ENCODE results near the gene CPLX1. TPM values are rescaled to one million over a fixed set of nuclear protein-coding genes. Genes with fewer than 3 reads are reported as not detected.

CPLX1 gene
- total RNA-seq, 4 donors from 2014 or later: 0.38 to 0.44 TPM; not detected in 2

DNA sequence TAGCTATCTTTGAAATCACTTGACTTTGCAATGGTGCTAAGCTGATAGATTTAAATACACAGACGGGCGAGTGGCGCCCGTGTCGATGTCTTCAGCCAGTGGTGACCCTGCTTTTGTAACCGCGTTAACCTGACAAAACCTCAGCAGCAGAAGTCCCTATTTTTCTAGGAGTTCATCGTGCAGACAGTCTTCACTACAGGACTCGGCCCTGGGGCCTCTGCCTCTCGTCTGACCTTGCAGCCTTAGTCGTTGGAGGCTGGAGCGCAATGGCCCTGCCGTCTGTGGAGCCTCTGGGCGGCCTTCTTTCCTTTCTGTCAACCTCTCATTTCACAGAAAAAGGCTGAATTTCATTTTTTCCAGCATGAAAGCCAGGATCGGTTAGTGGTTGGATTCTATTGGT lies 57.9 kb downstream of the CPLX1 start:
- no peak for TF ChIP-seq CTCF (IDR thresholded peaks at IDR 0.05)
- no peak for TF ChIP-seq POLR2AphosphoS5 (IDR thresholded peaks at IDR 0.05)
- no peak for TF ChIP-seq EP300 (IDR thresholded peaks at IDR 0.05)
- TF ChIP-seq POLR2A (IDR thresholded peaks at IDR 0.05): no peak
- H3K27me3 ChIP-seq: no peaks in the 10 kb centered on the region
- no peak for DNase-seq (ENCODE audit: low spot score in 2 of 2)
- H3K27ac ChIP-seq: no peak overlapping the region
- H3K36me3 ChIP-seq: peaks cover 78% of the 10 kb centered on the region
- H3K9me3 ChIP-seq: no peaks in the 10 kb centered on the region
- H3K4me3 ChIP-seq: no peak overlapping the region
- H3K4me1 ChIP-seq: peaks cover 24% of the 10 kb centered on the region
- 91% methylated on average over 15 of the region's 15 CpGs for WGBS

- DNase-seq (ENCODE audit: low spot score in 2 of 2): no peak
- H3K27me3 ChIP-seq: no peaks in the 10 kb centered on the region
- 67% methylated on average over 21 of the region's 21 CpGs for WGBS
- H3K27ac ChIP-seq: no peak overlapping the region
- H3K9me3 ChIP-seq: no peaks in the 10 kb centered on the region
- peaks cover 86% of the 10 kb centered on the region for H3K36me3 ChIP-seq
- H3K4me3 ChIP-seq: no peak overlapping the region
- TF ChIP-seq CTCF (IDR thresholded peaks at IDR 0.05): no peak
- no peak for TF ChIP-seq POLR2A (IDR thresholded peaks at IDR 0.05)
- no peak for TF ChIP-seq EP300 (IDR thresholded peaks at IDR 0.05)
- TF ChIP-seq POLR2AphosphoS5 (IDR thresholded peaks at IDR 0.05): no peak
- H3K4me1 ChIP-seq: peaks cover 13% of the 10 kb centered on the region
Measured at GRCh38 chr4:766559-767283, 59.2 kb downstream of the CPLX1 start.

DNA sequence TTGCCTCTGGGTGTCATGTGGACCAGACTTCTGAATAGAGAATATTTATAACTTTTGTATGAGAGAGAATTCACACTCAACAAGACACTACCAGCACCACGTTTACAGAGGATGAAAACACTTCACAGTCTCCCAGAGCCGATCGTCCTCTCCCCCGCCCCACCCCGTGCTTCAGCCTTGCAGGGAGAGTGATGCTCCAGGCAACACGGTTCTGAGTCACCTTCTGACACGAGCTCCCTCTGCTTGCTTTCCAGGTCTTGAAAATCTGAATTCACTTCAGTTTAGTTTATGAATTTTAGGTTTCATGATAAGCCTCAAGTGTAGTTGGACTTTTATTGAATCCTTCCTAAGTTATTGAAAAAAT lies 59.8 kb downstream of the CPLX1 start:
- H3K27me3 ChIP-seq: no peaks in the 10 kb centered on the region
- H3K4me3 ChIP-seq: no peak overlapping the region
- no peak overlapping the region for H3K27ac ChIP-seq
- no peak for TF ChIP-seq CTCF (IDR thresholded peaks at IDR 0.05)
- no peak for TF ChIP-seq POLR2A (IDR thresholded peaks at IDR 0.05)
- no peak for TF ChIP-seq POLR2AphosphoS5 (IDR thresholded peaks at IDR 0.05)
- no peak for TF ChIP-seq EP300 (IDR thresholded peaks at IDR 0.05)
- DNase-seq (ENCODE audit: low spot score in 2 of 2): no peak
- peaks cover 87% of the 10 kb centered on the region for H3K36me3 ChIP-seq
- WGBS: 50% methylated on average over 7 of the region's 7 CpGs
- peaks cover 11% of the 10 kb centered on the region for H3K4me1 ChIP-seq
- H3K9me3 ChIP-seq: no peaks in the 10 kb centered on the region

DNA sequence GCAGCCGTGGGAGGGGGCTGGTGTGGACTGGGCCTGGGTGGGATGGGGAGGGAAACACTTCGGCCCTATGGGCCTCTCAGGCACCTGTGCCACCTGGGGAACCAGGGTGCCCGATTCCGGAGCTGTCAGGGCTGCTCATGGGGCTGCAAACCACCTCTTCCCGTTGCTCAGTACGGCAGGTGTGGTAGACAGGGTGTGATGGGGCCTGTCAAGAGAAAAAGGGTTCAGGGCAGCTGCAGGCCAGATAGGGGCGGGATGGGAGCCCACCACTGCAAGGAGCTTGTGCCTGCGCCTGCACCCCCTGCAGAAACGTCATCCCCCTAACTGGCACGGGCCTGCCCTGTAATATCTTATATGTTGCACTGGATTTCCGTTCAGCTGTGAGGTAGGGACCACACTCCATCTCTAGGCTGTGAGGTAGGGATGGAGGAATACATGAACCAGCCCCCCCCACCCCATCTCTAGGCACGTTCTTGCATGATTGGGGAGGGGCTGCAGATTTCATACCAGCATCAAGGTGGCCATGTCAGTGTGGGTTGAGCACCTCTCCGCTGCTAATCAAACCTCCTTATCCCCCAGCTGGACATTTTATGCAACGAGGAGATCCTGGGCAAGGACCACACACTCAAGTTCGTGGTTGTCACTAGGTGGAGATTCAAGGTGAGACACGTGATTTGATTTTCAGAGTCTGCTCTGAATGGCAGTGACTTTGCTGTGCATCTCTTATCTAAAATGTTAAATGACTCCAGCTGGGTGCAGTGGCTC lies 61.3 kb downstream of the CPLX1 start:
- TF ChIP-seq POLR2A (IDR thresholded peaks at IDR 0.05) (no peak), EP300 (IDR thresholded peaks at IDR 0.05) (no peak), CTCF (IDR thresholded peaks at IDR 0.05) (no peak), POLR2AphosphoS5 (IDR thresholded peaks at IDR 0.05) (no peak)
- DNase-seq (ENCODE audit: low spot score in 2 of 2): no peak
- no peak overlapping the region for H3K27ac ChIP-seq
- peaks cover 84% of the 10 kb centered on the region for H3K36me3 ChIP-seq
- 98% methylated on average over 12 of the region's 16 CpGs for WGBS
- no peaks in the 10 kb centered on the region for H3K9me3 ChIP-seq
- no peak overlapping the region for H3K4me3 ChIP-seq
- peaks cover 11% of the 10 kb centered on the region for H3K4me1 ChIP-seq
- H3K27me3 ChIP-seq: no peaks in the 10 kb centered on the region

GRCh38 chr4:763922-764321 lies 62.0 kb downstream of the CPLX1 start:
- Histone ChIP-seq H3K4me1 (peaks cover 11% of the 10 kb centered on the region), H3K36me3 (peaks cover 77% of the 10 kb centered on the region)

More at GRCh38 chr4:763922-764321, 62.0 kb downstream of the CPLX1 start:
- no peaks in the 10 kb centered on the region for H3K9me3 ChIP-seq
- no peak overlapping the region for H3K4me3 ChIP-seq
- TF ChIP-seq EP300 (IDR thresholded peaks at IDR 0.05) (no peak), POLR2AphosphoS5 (IDR thresholded peaks at IDR 0.05) (no peak), POLR2A (IDR thresholded peaks at IDR 0.05) (no peak), CTCF (IDR thresholded peaks at IDR 0.05) (no peak)
- DNase-seq (ENCODE audit: low spot score in 2 of 2): no peak
- 75% methylated on average over 7 of the region's 11 CpGs for WGBS
- no peak overlapping the region for H3K27ac ChIP-seq
- no peaks in the 10 kb centered on the region for H3K27me3 ChIP-seq
